ENCODE measurements around the gene DTYMK.
A peak's percentile ranks its signal among the peaks of the same experiment; 100 is the strongest.

DTYMK gene

DNA sequence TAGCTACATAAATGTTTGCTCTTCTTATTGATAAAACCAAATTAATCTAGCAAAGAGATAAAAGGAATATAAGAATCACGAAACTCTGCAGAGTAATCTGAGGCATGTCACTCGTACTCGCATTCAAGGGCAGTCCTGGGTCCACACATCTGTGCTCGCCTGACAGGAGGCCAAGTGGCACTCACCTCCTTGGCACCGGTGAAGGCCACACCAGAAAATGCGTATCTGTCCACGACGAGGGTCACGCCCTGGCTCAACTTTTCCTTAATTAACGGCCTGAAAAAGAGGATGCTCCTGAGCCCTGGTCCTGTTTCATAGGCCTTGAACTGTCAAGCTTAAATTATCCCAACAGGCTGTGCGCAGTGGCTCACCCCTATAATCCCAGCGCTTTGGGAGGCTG lies 6.6 kb downstream of the DTYMK start:
- peaks cover 42 to 100% of the 10 kb centered on the region in 2 experiments for H3K36me3 ChIP-seq (ENCODE audit: control insufficient read depth in 2 of 2, insufficient read depth in 1 of 2, low read length in 2 of 2)
- no peak for TF ChIP-seq ZNF571 (tag by site-specific recombination; IDR thresholded peaks at IDR 0.05)
- no peak for TF ChIP-seq ZNF174 (tag by site-specific recombination; IDR thresholded peaks at IDR 0.05)
- no peak for TF ChIP-seq ZSCAN4 (tag by site-specific recombination; IDR thresholded peaks at IDR 0.05)
- TF ChIP-seq ZNF704 (tag by site-specific recombination; IDR thresholded peaks at IDR 0.05): no peak
- TF ChIP-seq YY2 (tag by site-specific recombination; IDR thresholded peaks at IDR 0.05): no peak
- no peak for TF ChIP-seq GLI2 (tag by site-specific recombination; IDR thresholded peaks at IDR 0.05; ENCODE audit: borderline replicate concordance, low read depth)
- no peak for TF ChIP-seq ZNF677 (tag by site-specific recombination; IDR thresholded peaks at IDR 0.05)
- TF ChIP-seq ZFP41 (tag by site-specific recombination; IDR thresholded peaks at IDR 0.05; ENCODE audit: borderline replicate concordance): no peak
- TF ChIP-seq ZNF626 (tag by site-specific recombination; IDR thresholded peaks at IDR 0.05): no peak
- ChIA-PET CTCF (interaction anchor here (0.5 to 0.9 kb wide), 2 partner anchors 18 to 199 kb away, joined by 3 to 6 read pairs; no protein-coding TSS in a partner anchor), POLR2A (interaction anchor here (0.6 to 1.3 kb wide), 5 partner anchors 9 to 188 kb away, joined by 3 to 5 read pairs (median 3); no protein-coding TSS in a partner anchor)
- H3K27ac ChIP-seq (ENCODE audit: extremely low read depth, low read depth, low read length): no peak overlapping the region
- H3K9me3 ChIP-seq (ENCODE audit: control insufficient read depth, insufficient read depth, low read depth, low read length): no peaks in the 10 kb centered on the region
- no peaks in the 10 kb centered on the region for H3K4me1 ChIP-seq (ENCODE audit: control insufficient read depth, insufficient read depth, low read length)
- no peak overlapping the region for H3K4me3 ChIP-seq (ENCODE audit: low read depth, low read length)

- H3K9me3 ChIP-seq (ENCODE audit: control insufficient read depth, insufficient read depth, low read depth, low read length): no peaks in the 10 kb centered on the region
- ChIA-PET POLR2A (interaction anchor here (0.8 to 2.2 kb wide), 4 partner anchors 8 to 189 kb away, joined by 3 to 9 read pairs (median 3); partner anchors contain the start of genes DTYMK and ING5), CTCF (interaction anchor here (0.6 to 0.7 kb wide), 2 partner anchors 14 to 162 kb away, joined by 3 to 4 read pairs; no protein-coding TSS in a partner anchor)
- H3K36me3 ChIP-seq (ENCODE audit: control insufficient read depth in 2 of 2, insufficient read depth in 1 of 2, low read length in 2 of 2): peaks cover 31 to 99% of the 10 kb centered on the region in 2 experiments
- 0 out of 2 replicates have a peak, but pooled peaks have one; percentile 29 for TF ChIP-seq ZNF341 (tag by site-specific recombination; IDR thresholded peaks at IDR 0.05; ENCODE audit: low read depth)
- TF ChIP-seq, protein P1, sequence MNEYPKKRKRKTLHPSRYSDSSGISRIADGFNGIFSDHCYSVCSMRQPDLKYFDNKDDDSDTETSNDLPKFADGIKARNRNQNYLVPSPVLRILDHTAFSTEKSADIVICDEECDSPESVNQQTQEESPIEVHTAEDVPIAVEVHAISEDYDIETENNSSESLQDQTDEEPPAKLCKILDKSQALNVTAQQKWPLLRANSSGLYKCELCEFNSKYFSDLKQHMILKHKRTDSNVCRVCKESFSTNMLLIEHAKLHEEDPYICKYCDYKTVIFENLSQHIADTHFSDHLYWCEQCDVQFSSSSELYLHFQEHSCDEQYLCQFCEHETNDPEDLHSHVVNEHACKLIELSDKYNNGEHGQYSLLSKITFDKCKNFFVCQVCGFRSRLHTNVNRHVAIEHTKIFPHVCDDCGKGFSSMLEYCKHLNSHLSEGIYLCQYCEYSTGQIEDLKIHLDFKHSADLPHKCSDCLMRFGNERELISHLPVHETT (tag by site-specific recombination; IDR thresholded peaks at IDR 0.05): no peak
- no peaks in the 10 kb centered on the region for H3K4me1 ChIP-seq (ENCODE audit: control insufficient read depth, insufficient read depth, low read length)
- no peak overlapping the region for H3K4me3 ChIP-seq (ENCODE audit: low read depth, low read length)
- no peak overlapping the region for H3K27ac ChIP-seq (ENCODE audit: extremely low read depth, low read depth, low read length)
These were observed 7.7 kb downstream of the DTYMK start for GRCh38 chr2:241678784-241679540.

GRCh38 chr2:241678307-241678706 lies 8.3 kb downstream of the DTYMK start:
- no peak overlapping the region for H3K4me3 ChIP-seq (ENCODE audit: low read depth, low read length)
- H3K27ac ChIP-seq (ENCODE audit: extremely low read depth, low read depth, low read length): no peak overlapping the region
- ChIA-PET POLR2A (interaction anchor here (0.8 to 2.2 kb wide), 3 partner anchors 8 to 24 kb away, joined by 3 to 9 read pairs (median 3); partner anchors contain the start of genes DTYMK and ING5), CTCF (no interaction called here)
- TF ChIP-seq TCF7L2 (IDR thresholded peaks at IDR 0.05; ENCODE audit: borderline replicate concordance, low read depth, low read length) (no peak), ZIC2 (tag by site-specific recombination; IDR thresholded peaks at IDR 0.05) (no peak), HOXC10 (CRISPR knock-in tag; IDR thresholded peaks at IDR 0.05) (no peak), ZNF792 (tag by site-specific recombination; IDR thresholded peaks at IDR 0.05) (no peak), KLF16 (tag by site-specific recombination; IDR thresholded peaks at IDR 0.05) (no peak), ZNF837 (tag by site-specific recombination; IDR thresholded peaks at IDR 0.05) (no peak), ZNF610 (tag by site-specific recombination; IDR thresholded peaks at IDR 0.05; ENCODE audit: borderline replicate concordance) (no peak)
- H3K36me3 ChIP-seq (ENCODE audit: control insufficient read depth in 2 of 2, insufficient read depth in 1 of 2, low read length in 2 of 2): peaks cover 25 to 92% of the 10 kb centered on the region in 2 experiments; a peak in 2 of 3 replicates
- H3K9me3 ChIP-seq (ENCODE audit: control insufficient read depth, insufficient read depth, low read depth, low read length): no peaks in the 10 kb centered on the region
- no peaks in the 10 kb centered on the region for H3K4me1 ChIP-seq (ENCODE audit: control insufficient read depth, insufficient read depth, low read length)
